HPDE6-E6E7 (cell line): Measurements from ENCODE around the gene KIAA1217.

Experiments used
- DNase-seq: peaks from one replicate; pipeline ENCODE4 v3.0.0; 2011; ENCODE audit warnings: missing footprints; ENCODE audit errors: extremely low spot score

KIAA1217 gene

GRCh38 chr10:24404567-24404966 is 195.6 kb downstream of the KIAA1217 start:
- no peak for DNase-seq

DNA sequence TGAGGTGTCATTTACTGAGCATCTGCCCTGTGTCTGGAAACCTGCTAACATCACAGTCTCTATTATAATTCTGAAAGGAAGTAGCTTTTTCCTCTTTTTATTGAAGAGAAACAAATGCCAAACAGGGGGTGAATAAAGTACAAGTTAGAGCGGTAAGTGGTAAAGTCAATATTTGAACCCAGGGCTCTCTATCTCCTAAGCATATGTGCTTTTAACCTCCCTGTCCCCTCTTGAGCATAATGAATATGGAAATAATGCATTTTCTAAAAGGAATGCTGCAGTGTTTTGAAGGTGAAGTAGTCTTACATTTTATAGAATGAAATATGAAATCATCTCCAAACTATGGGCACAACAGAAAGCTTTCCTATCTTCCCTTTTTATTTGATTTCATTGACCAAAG is 196.7 kb downstream of the KIAA1217 start:
- DNase-seq, result no peak

DNA sequence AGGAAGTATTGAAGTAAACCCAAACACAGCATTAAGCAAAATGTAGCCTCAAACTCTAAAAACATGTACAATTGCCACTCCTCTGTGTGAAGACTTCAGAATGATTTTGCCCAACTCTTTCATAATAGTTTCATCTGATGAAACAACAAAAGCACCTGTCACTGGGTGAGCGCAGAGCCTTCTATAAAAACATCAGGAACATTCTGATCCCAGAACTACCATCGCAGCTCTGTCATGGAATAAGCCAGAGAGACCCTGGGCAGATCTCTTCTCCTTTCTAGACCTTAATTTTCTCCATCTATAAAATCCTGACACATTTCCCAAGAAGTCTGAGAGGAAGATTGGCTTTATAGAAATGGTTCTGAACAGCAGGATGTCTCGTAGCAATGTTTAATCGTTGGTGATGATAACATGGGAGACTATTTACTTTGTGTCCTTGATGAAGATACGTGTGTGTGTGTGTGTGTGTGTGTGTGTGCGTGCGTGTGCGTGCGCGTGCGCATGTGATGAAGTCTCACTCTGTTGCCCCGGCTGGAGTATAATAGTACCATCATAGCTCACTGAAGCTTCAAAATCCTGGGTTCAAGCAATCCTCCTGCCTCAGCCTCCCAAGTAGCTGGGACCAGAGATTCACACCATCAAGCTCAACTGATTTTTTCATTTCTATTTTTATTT is 198.0 kb downstream of the KIAA1217 start:
- DNase-seq, result no peak

GRCh38 chr10:24407928-24408327 is 199.0 kb downstream of the KIAA1217 start:
- DNase-seq, result no peak

DNA sequence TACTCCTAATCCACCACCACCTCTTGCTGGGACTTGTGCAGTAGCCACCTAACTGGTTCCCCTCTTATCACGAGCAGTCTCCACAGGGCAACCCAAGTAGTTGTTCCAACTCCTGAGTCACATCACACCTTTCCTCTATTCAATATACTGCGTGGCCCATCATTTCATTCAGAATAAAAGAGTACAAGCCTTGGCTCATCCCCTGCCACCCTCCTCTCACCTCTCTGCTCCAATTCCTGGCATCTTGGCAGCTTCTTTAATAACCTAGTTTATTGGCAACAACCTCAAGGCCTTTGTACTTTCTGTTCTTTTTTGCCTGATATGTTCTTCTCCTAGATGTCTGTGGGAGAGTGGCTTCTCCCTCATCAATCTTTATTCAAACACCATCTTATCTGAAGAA is 199.4 kb downstream of the KIAA1217 start:
- DNase-seq, result no peak

GRCh38 chr10:24414597-24414996 is 205.7 kb downstream of the KIAA1217 start:
- no peak for DNase-seq

GRCh38 chr10:24415455-24416125 is 206.7 kb downstream of the KIAA1217 start:
- DNase-seq, result no peak

DNA sequence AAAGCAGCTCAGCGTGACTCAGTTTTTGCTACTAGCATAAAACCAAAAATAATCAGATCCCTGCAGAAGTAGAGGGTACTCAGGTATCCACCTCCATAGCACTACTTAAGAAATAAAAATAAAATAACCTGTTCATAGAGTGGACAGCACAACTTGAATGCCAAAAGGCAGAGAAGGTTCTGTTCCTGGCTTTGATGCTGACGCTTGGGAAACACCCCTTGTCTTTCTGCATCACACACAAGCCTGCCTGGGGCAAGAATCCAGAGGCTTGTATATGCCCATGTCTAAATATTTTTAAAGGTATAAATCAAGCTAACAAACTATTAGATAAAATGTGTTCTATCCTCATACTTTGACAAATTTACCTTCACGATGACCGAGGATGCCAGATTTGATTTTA is 207.3 kb downstream of the KIAA1217 start:
- no peak for DNase-seq

DNA sequence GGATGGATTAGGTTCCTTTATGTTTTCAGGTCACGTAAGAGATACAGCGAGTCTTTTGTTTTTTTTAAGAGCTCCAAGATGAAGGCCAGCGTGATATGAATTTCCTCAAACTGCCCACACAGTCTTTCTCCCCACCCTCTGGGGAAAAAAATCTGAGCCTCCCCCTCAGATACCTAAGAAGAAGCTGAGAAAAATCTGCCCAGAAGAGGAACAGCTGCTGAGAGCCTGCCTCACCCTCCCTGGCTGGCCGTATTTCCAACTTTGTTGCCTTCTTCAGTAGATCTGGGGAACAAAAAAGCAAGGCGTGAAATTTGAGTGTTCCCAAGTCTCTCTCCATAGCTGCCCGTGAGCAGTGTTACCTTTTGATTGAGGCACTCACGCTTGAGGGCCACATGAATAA is 208.1 kb downstream of the KIAA1217 start:
- DNase-seq, result no peak

DNA sequence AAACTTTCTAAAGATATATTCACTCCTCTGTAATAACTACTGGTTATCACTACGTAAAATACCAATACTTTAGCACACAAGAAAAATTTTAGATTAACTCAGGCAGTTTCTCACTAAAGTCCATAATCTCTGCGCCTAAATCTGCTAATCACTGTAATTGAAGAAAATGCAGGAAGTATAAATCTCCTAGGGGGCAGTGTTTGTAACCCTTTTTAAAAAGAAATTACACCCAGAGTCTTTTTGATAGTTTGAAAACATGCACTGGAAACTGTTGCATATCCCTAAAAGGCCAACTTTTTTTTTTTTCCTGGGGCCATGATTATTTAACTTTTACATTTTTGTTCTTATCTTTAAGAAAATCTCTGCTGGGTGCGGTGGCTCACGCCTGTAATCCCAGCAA is 209.6 kb downstream of the KIAA1217 start:
- no peak for DNase-seq

DNA sequence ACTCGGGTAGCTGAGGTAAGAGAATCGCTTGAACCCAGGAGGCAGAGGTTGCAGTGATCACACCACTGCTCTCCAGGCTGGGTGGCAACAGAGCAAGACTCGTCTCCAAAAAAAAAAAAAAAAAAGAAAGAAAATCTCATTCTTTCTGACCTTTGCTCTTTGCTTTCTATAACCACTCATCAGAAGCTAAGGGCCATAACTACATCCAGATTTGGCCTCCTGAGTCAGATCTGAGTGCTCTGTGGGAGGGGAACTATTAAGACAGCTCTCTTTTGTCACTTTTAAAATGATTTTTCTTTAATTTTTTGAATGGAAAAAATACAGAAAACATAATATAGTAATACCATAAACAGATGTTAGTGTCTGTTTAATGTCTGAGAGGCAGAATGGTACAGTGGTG is 210.1 kb downstream of the KIAA1217 start:
- DNase-seq, result no peak

DNA sequence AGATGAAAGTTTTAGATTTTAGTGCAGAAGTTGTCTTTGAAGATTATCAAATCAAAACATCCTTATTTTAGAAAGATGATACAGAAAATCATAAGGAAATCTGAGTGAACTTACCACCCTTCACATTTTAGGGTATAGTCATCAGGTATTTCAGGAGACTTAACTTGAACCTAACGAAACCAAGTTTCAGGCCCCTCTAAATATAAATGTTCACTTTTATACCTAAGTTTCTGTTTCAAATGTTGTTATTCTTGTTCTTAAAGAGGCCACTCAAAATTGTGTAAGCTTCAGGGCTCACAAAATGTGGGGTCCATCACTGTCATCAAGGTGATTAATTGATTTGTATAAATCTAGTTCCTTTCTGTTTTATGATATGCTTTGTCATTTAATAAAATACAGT is 216.2 kb downstream of the KIAA1217 start:
- no peak for DNase-seq

- DNase-seq, result no peak
Measured at GRCh38 chr10:24427678-24428409, 218.9 kb downstream of the KIAA1217 start.

- DNase-seq, result no peak
Measured at GRCh38 chr10:24428410-24428782, 219.5 kb downstream of the KIAA1217 start.

DNA sequence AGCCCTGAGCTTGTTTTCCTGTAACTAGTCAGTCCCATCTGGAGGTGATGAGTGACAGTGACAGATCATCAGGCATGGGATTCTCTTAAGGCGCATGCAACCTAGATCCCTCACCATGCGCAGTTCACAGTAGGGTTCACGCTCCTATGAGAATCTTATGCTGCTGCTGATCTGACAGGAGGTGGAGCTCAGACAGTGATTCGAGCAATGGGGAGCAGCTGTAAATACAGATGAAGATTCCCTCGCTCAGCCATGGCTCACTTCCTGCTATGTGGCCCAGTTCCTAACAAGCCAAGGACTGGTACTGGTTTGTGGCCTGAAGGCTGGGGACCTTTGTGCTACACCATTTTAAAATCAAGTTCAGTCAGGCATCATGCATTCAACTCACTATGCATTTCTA is 221.7 kb downstream of the KIAA1217 start:
- no peak for DNase-seq

- DNase-seq, result no peak
Measured at GRCh38 chr10:24432478-24433416, 223.8 kb downstream of the KIAA1217 start.

DNA sequence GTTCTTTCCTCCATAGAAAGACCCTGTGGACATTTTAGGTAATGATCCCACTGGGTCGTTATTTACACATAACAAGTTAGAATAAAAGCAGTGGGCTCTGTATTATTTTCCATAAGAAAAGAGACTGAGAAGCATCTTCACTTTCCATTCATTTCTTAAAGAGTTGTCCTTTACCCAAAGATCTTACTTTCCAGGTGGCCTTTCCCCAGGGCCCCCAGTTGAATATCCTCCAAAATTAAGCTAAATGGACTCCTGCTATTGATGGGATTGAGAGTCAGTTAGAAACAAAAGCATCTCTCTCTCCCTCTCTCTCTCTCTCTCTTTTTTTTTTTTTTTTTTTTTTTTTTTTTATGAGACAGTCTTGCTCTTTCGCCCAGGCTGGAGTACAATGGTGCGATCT is 224.8 kb downstream of the KIAA1217 start:
- no peak for DNase-seq

DNA sequence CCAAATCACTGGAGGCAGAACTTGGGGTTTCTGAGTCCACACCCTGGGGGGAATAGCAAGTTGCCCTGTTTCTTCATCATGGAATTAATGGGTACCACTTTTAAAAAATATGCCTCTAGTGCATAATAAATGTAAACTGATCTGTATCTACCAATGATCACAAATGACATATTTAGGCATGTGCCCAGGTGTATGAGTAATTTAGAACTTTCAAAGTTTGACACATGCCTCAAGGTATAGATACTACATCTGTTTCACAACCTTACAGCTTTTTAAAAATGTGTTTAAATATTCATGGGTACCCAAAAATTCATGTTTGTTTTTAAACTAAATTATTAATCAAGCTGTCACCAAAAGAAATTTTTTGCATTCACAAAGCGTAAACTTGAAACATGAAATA is 226.0 kb downstream of the KIAA1217 start:
- no peak for DNase-seq

DNA sequence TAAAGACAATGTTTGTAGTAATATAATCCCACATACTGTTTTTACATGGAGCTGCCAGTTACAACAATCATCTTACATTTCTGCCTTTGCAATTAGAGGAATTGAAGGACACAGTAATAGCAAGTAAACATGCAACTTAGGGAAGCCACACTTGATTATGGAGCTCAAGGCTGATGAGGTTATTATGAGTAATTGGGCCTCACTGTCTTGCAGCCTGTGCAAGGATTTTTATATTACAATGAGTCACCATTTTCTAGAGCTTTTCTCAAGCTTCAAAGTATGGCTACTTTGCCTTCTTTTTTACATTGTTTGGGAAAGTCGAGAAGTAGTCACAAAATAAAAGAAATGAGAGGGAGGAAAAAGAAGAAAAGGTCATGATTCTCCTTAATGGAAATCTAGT is 226.4 kb downstream of the KIAA1217 start:
- no peak for DNase-seq

DNA sequence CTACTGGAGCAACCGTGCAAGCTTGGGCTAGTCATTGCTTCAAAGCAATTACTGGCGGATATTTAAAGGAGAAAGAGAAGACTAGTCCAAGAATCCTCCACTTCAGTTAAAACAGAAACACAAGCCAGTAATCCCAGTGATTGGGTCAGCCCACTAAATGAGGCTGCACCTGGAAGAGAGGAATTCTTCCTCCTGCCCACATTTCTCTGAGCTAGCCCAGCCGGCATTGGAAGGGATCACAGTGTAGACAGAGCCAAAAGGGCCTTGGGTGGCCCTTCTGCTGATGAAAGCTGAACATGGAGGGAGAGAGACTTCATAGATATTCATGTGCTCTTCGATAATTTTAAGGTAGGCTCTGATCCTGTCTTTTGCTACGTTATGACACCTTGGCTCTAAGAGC is 228.4 kb downstream of the KIAA1217 start:
- no peak for DNase-seq

GRCh38 chr10:24438800-24439199 is 229.9 kb downstream of the KIAA1217 start:
- no peak for DNase-seq

DNA sequence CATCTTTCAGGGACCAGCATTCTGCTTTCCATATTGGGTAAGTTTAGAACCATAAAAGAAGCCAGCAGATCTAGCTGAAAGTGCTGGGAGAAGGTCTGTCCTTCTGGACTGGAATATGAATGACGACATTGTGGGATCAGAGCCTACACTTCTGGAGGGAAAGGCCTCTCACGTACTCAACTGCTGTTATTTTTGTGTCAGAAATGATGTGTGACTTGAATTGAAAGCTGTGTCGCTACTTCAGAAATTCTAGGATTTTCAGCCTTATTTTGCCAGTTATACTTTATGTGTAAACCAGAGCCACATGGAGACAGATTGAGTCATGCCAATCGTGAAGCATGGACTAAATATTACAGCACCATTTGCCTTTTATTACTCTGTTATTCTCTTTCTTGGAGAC is 231.0 kb downstream of the KIAA1217 start:
- DNase-seq, result no peak
